Testis (tissue), 3 donors: ENCODE results near the gene DRAP1. TPM values are rescaled to one million over a fixed set of nuclear protein-coding genes. Genes with fewer than 3 reads are reported as not detected.
"Not testable (repeated sequence)": the region's sequence is repeated elsewhere in the genome, so short reads cannot be mapped to it uniquely, and the experiment has no call there.

Experiments used
- DNase-seq: peaks from one replicate; pipeline ENCODE4 v3.0.0-alpha.2; 2019
- H3K27ac ChIP-seq, 2 donors: fragments of 200-600 bp; sonication (generic); one replicate each; pipeline ENCODE4 v1.5.1; 2019
- H3K27me3 ChIP-seq: fragments of 200-600 bp; sonication (generic); one replicate; pipeline ENCODE4 v1.5.1; 2019
- H3K36me3 ChIP-seq: fragments of 200-600 bp; sonication (generic); one replicate; pipeline ENCODE4 v1.5.1; 2017; ENCODE audit warnings: low read depth; ENCODE audit errors: missing control alignments
- H3K4me1 ChIP-seq: fragments of 200-600 bp; sonication (generic); one replicate; pipeline ENCODE4 v1.5.1; 2019
- H3K4me3 ChIP-seq, 2 donors: fragments of 200-600 bp; sonication (generic); one replicate each; pipeline ENCODE4 v1.5.1; 2017 to 2019
- H3K9me3 ChIP-seq: fragments of 200-600 bp; sonication (generic); one replicate; pipeline ENCODE4 v1.5.1; 2017
- POLR2A ChIP-seq: fragments of 450-650 bp; IDR thresholded peaks from one replicate; pipeline ENCODE4 v1.6.1; 2017; ENCODE audit warnings: antibody characterized with exemption, mild to moderate bottlenecking, moderate library complexity
- WGBS, 2 donors: methylation state at CpG; one replicate each; pipeline ENCODE4 v1.1.5; 2018; 5-methylcytosine and 5-hydroxymethylcytosine counted together
- intact Hi-C: fragments of 100-400 bp; cut with DNase I; formaldehyde crosslinking; loops from one replicate; pipeline ENCODE4 v1.15.1; 2023; ENCODE audit warnings: low total_unique reads
- polyA plus RNA-seq: library from polyadenylated mRNA; stranded (reverse); fragments of 350-450 nt; fragmentation: Illumina TruSeq; extraction: RNeasy Lipid Tissue Mini Kit (QIAGEN cat#74804); gene quantifications from one replicate; pipeline ENCODE4 v1.2.3, GENCODE V29; 2014; ENCODE audit warnings: low read depth, low replicate concordance; ENCODE audit not compliant: insufficient read depth
- total RNA-seq, 2 donors: library from RNA; depleted of rRNA; stranded (reverse); fragments of >200 nt; gene quantifications; one replicate each; pipeline ENCODE4 v1.2.3, GENCODE V29; 2016
- TF ChIP-seq, protein P1 (sequence below), 3 experiments: fragments of 450-650 bp in 2 of 3; fragments of 200-600 bp in 1 of 3; sonication (generic) in 1 of 3; IDR thresholded peaks; one replicate each; pipeline ENCODE4 v1.5.1; 2016 to 2019; ENCODE audit warnings: antibody characterized with exemption in 3 of 3, mild to moderate bottlenecking in 2 of 3, moderate library complexity in 1 of 3

Gene DRAP1
- total and polyA plus RNA-seq, 3 donors from 2014 or later, result 215 to 304 (median 243) TPM

DNA sequence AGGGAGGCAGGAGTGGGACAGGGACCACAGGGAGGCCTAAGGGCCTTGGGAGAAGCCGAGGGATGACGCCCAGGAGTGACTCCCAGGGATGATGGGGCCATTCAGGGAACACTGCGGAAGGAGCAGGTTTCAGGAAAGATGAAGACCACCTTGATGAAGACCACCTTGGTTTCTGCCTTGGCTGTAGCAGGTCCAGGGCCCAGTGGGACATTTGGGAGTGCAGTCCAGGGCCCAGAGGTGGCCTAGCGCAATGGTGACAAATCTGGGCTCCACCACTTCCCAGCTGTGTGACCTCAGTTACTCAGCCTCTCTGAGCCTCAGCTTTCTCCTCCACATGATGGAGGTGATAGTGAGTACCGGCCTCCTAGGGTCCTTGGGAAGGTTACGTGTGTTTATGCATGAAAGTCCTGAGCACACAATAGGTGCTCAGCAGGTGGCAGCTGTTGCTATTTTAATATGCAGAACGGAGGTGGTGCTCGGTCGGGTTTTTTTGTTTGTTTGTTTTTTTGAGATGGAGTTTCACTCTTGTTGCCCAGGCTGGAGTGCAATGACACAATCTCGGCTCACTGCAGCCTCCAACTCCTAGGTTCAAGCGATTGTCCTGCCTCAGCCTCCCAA is 26.8 kb downstream of the DRAP1 start:
- no peaks in the 10 kb centered on the region for H3K36me3 ChIP-seq
- 88 to 92% methylated on average over 11 of the region's 11 CpGs for WGBS, 2 donors
- intact Hi-C loops, result no loop called here

GRCh38 chr11:65946655-65947054 is 27.4 kb downstream of the DRAP1 start:
- Histone ChIP-seq H3K36me3 (no peaks in the 10 kb centered on the region), H3K4me1 (no peaks in the 10 kb centered on the region), H3K27ac (no peak overlapping the region), H3K27me3 (no peaks in the 10 kb centered on the region), H3K4me3 (no peak overlapping the region), H3K9me3 (no peaks in the 10 kb centered on the region)
- intact Hi-C loops, result no loop called here
- no peak for TF ChIP-seq POLR2A
- TF ChIP-seq, protein P1, sequence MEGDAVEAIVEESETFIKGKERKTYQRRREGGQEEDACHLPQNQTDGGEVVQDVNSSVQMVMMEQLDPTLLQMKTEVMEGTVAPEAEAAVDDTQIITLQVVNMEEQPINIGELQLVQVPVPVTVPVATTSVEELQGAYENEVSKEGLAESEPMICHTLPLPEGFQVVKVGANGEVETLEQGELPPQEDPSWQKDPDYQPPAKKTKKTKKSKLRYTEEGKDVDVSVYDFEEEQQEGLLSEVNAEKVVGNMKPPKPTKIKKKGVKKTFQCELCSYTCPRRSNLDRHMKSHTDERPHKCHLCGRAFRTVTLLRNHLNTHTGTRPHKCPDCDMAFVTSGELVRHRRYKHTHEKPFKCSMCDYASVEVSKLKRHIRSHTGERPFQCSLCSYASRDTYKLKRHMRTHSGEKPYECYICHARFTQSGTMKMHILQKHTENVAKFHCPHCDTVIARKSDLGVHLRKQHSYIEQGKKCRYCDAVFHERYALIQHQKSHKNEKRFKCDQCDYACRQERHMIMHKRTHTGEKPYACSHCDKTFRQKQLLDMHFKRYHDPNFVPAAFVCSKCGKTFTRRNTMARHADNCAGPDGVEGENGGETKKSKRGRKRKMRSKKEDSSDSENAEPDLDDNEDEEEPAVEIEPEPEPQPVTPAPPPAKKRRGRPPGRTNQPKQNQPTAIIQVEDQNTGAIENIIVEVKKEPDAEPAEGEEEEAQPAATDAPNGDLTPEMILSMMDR (IDR thresholded peaks at IDR 0.05), result no peak
- DNase-seq, result no peak
- 95 to 100% methylated on average over 1 to 4 of the region's 4 CpGs for WGBS, 2 donors

More for the DNA sequence above, 26.8 kb downstream of the DRAP1 start:
- Histone ChIP-seq H3K9me3 (no peaks in the 10 kb centered on the region), H3K4me3 (no peak overlapping the region), H3K4me1 (no peaks in the 10 kb centered on the region), H3K27me3 (no peaks in the 10 kb centered on the region), H3K27ac (no peak overlapping the region)
- TF ChIP-seq POLR2A, result no peak
- TF ChIP-seq, protein P1 (IDR thresholded peaks at IDR 0.05), result no peak
- DNase-seq, result no peak

- Histone ChIP-seq H3K4me3 (no peak overlapping the region), H3K27me3 (no peaks in the 10 kb centered on the region), H3K9me3 (no peaks in the 10 kb centered on the region), H3K36me3 (no peaks in the 10 kb centered on the region), H3K4me1 (no peaks in the 10 kb centered on the region), H3K27ac (no peak overlapping the region)
- intact Hi-C loops, result no loop called here
- WGBS, 2 donors, result 60 to 70% methylated on average over 10 to 13 of the region's 13 CpGs
- TF ChIP-seq, protein P1 (IDR thresholded peaks at IDR 0.05), result no peak
- TF ChIP-seq POLR2A, result no peak
- DNase-seq, result no peak
Measured at GRCh38 chr11:65947133-65947532, 27.9 kb downstream of the DRAP1 start.

- Histone ChIP-seq H3K36me3 (no peaks in the 10 kb centered on the region), H3K27ac (no peak overlapping the region), H3K9me3 (no peaks in the 10 kb centered on the region), H3K27me3 (no peaks in the 10 kb centered on the region), H3K4me1 (no peaks in the 10 kb centered on the region), H3K4me3 (no peak overlapping the region)
- no peak for DNase-seq
- WGBS, 2 donors, result 79 to 90% methylated on average over 10 to 12 of the region's 12 CpGs
- intact Hi-C loops, result no loop called here
- no peak for TF ChIP-seq POLR2A
- TF ChIP-seq, protein P1 (IDR thresholded peaks at IDR 0.05), result no peak
Measured at GRCh38 chr11:65947603-65948125, 28.4 kb downstream of the DRAP1 start.

DNA sequence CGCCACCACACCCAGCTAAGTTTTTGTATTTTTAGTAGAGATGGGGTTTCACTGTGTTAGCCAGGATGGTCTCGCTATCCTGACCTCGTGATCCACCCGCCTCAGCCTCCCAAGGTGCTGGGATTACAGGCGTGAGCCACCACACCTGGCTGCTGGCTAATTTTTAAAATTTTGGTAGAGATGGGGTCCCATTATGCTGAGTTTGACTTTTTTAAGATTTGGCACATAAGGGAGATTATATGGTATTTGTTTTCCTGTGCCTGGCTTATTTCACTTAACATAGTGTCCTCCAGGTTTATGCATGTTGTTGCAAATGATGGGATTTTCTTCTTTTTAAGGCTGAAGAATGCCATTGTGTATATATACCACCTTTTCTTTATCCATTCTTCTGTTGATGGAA is 31.5 kb downstream of the DRAP1 start:
- DNase-seq, H3K9me3 ChIP-seq, H3K4me3 ChIP-seq, H3K27me3 ChIP-seq, H3K27ac ChIP-seq, intact Hi-C loops, H3K4me1 ChIP-seq, H3K36me3 ChIP-seq: not testable (repeated sequence)
- WGBS, 2 donors, result 92 to 99% methylated on average over 5 of the region's 5 CpGs

DNA sequence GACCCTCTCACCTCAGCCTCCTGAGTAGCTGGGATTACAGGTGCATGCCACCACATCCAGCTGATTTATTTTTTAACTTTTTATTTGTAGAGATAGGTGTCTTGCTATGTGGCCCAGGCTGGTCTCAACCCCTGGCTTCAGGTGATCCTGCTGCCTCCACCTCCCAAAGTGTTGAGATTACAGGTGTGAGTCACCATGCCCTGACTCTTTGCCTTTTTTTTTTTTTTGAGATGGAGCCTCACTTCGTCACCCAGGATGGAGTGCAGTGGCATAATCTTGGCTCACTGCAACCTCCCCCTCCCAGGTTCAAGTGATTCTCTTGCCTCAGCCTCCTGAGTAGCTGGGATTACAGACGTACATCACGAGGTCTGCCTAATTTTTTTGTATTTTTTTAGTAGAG is 32.4 kb downstream of the DRAP1 start:
- H3K36me3 ChIP-seq, H3K4me1 ChIP-seq, H3K27me3 ChIP-seq, H3K4me3 ChIP-seq, H3K9me3 ChIP-seq, DNase-seq, intact Hi-C loops, H3K27ac ChIP-seq: not testable (repeated sequence)
- WGBS, 2 donors, result 71 to 83% methylated on average over 3 of the region's 3 CpGs
